HT-29 (cell line): ENCODE data around the gene C1orf105. TPM values are rescaled to one million over a fixed set of nuclear protein-coding genes. Genes with fewer than 3 reads are reported as not detected.
"Not testable (repeated sequence)": the region's sequence is repeated elsewhere in the genome, so short reads cannot be mapped to it uniquely, and the experiment has no call there.

Experiments
- DNase-seq: peaks from one replicate; pipeline ENCODE4 v3.0.0-alpha.2; 2015; ENCODE audit warnings: low spot score
- total RNA-seq: library from RNA; depleted of rRNA; stranded (reverse); fragments of >200 nt; shearing (Covaris generic); gene quantifications from 2 replicates; pipeline ENCODE4 v1.2.3, GENCODE V29; 2014

The C1orf105 gene
- total RNA-seq, 1 experiment from 2014 or later, result not detected

DNA sequence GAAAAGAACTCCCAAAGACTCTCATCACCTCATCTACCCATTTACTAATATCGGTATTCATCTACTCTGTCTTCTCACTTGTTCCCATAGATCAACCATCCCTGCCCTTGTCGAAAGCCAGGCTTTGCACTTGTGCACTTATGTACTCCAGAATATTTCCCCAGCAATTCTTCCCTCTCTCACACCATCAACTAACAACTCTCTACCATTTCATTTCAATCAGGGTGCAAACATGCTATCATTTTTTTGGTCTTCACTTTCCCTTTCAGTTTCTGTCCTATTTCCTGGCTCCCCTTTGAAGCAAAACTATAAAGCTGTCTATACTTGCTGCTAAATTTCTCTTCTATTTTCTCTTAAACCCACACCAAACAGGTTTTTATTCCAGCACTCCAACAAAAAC, 6.7 kb downstream of the C1orf105 start:
- no peak for DNase-seq

DNA sequence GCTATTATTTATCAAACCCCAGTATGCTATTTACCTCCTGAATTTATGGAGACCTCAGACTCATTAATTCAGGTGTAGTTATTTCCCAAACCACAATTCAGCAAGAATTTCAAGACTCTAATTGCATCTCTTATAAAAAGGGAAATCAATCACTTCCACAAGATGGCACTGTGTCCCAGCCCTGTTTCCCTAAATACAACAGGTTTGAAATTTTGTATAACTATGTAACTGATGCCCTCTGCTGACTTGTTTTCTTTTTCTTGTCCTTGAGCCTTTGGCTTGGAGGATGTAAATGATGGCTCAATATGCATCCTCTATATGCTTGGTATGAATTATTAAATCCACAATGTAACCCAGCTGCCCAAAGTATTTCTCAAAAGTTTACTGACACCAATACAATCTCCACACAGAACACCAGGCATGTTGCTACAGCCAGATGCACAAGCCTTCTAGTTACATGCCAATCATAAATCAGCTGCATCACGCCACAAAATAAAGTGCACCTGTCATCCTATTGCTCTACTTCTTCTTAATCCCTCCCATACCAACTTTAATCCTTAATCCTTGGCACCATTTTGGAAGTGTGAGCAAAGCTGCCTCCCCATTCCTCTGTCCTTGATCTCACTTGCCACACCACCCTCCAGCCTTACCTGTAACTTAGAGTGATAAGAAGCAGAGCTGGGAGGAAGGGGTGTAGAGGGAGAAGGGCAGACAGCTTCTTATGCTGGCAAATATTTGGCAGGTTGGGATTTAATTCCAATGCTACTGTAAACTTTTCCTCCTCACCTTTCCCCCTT, 9.0 kb downstream of the C1orf105 start:
- peak; percentile 95 for DNase-seq

DNA sequence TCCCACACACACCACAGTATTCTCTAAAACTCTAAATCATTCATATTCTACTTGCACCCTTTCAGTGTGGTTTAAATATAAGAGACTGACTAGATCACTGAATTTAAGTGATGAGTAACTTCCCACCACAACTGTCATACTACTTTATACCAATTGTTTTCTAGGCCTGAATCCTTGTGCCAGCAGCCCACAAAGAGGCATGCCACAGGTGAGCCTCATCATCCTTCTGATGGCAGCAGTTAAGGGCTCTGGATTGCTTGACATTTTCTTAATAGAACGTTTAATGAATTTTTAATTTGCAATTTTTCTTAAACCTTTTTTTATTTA, 9.6 kb downstream of the C1orf105 start:
- DNase-seq, result no peak

- DNase-seq, result no peak
Measured at GRCh38 chr1:172431204-172431603, 10.7 kb downstream of the C1orf105 start.

DNA sequence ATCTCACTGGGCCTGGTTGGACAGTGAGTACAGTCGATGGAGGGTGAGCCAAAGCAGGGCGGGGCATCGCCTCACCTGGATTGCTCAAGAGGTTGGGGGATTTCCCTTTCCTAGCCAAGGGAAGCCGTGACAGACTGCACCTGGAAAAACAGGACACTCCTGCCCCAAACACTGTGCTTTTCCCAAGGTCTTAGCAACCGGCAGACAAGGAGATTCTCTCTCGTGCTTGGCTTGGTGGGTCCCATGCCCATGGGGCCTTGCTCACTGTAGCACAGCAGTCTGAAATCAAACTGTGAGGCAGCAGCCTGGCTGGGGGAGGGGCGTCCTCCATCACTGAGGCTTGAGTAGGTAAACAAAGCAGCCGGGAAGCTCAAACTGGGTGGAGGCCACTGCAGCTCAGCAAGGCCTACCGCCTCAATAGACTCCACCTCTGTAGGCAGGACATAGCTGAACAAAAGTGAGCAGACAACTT, 11.3 kb downstream of the C1orf105 start:
- DNase-seq, result peak; percentile 81

DNA sequence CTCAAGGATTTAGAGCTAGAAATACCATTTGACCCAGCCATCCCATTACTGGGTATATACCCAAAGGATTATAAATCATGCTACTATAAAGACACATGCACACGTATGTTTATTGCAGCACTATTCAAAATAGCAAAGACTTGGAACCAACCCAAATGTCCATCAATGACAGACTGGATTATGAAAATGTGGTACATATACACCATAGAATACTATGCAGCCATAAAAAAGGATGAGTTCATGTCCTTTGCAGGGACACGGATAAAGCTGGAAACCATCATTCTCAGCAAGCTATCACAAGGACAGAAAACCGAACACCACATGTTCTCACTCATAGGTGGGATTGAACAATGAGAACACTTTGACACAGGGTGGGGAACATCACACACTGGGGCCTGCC, 16.7 kb downstream of the C1orf105 start:
- DNase-seq, result not testable (repeated sequence)

DNA sequence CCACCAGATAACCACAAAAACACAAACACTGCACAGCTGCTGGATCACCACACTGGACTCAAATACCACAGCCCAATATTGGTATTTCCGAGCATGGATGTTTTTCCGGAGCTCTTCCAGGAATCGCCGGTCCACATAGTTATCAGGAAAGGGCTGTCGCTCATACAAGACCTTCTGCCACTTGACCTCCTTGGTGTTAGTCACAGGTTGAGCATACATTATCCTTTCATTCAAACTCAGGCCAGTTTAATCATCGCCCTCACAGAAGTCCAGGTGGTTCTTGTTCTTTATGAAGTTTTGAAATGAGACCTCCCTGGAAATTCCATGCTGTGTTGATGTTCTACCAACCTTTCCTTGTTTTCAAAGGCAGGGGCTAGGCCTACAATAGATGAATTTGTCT, 21.9 kb downstream of the C1orf105 start:
- DNase-seq, result no peak

- DNase-seq, result no peak
Measured at GRCh38 chr1:172442843-172443565, 22.5 kb downstream of the C1orf105 start.

GRCh38 chr1:172443666-172444453, 23.4 kb downstream of the C1orf105 start, which contains the start of gene PIGC:
PIGC (minus strand) TSS chr1:172444069; CDS start chr1:172442622, 1,447 bp downstream.
- DNase-seq, result peak; percentile 93

DNA sequence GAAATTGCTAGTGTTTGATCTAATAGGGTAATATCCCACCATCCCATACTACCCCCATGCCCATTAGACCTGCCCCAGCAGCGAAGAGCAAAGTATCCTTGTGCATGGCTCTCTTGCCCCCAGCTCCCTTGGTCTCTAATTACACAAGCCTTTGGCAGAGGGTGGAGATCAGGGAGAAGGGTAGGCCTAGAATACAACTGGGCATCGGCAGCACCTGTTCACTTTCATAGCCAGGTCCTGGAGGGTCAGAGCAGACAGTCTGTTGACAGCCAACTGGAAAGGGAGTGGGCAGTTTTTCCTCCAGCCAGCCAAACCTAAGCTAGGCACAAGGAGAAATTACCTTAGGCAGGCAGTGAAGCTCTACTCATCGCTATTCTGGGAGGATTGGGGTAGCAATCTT, 26.1 kb downstream of the C1orf105 start:
- no peak for DNase-seq

DNA sequence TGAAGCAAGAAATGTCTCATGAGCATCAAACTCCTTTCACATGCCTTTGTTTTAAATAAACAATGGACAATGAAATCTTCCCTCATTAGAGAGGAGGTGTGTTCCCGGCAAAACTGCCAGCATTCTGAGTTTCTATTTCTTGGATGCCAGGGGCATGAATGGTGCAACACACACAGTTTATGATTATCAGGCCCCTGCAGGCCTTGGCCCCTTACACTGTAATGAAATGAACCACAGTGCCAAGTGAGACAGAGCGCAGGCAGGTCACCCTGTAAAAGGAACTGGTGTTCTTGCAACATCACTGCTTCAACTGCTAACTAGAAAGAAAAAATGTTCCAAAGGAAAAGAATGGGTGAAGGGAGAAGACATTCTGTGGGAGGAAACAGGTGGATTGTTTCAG, 27.2 kb downstream of the C1orf105 start:
- no peak for DNase-seq

DNA sequence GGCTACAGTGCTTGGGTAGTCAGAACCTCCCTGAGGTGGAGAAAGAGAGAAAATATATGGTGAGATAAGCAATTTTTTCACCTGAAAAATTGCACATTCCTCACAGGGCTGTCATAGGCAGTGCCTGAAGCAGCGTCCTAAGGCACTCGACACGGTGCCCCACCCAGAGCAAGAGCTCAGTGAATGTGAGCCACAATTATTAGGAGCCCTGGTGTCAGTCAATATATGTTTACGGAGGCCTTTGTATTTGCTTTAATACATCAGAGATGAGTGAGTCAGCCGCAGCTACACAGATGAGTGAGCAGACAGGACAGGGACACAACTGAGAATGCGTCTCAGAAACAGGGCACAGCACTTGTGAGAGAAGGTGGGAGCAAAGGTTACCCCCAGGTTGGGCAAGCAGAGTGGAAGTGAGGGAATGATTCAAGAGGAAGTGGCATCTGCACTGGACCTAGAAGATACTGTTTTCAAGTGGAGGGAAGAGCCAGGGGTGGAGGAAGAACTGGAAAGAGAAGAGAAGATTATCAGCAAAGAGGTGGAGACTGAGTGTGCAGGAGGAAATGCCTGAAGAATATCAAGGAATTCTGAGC, 28.6 kb downstream of the C1orf105 start:
- DNase-seq, result peak; percentile 88

DNA sequence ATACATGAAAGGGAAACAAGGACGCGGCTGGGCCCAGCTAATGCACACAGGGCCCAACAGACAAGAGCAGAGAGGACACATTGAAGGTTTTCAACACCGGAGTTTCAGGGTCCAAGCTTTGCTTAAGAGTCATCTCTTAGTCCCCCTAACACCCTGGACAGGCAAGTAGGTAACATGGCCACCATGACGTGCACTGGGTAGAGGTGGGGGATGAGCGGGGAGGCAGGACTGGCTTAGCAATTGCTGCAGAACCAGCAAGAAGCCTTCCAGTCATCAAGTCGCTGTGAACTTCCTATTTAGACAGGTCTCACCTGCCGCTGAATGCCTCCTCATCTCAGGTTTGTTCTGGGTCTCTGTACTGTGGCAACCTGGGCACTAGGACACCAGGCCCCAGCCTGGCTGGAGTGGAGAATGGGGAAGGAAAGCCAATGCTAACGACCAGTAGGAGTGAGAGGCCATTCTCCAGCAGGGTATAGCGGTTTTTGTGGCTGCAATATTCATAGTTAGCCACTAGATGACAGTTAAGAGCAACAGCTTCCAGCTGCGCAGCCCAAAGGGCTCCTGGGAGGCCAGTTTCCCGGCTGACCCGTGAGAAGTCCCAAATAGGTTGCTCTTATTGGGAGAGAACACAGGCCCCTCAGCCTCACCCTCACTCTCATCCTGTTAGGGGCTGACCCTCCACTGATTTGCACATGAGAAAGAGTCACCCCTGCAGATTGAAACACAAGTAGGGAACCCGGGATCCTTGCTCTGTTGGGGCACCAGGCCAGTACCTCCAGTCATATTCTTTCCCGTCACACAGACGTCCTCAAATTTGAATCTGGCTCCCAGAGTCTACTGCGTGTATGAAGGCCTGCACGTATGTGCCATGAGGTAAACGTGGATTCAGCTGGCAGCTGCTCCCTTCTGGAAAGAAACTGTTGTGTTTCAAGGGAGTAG, 29.4 kb downstream of the C1orf105 start:
- peak; percentile 92 for DNase-seq

DNA sequence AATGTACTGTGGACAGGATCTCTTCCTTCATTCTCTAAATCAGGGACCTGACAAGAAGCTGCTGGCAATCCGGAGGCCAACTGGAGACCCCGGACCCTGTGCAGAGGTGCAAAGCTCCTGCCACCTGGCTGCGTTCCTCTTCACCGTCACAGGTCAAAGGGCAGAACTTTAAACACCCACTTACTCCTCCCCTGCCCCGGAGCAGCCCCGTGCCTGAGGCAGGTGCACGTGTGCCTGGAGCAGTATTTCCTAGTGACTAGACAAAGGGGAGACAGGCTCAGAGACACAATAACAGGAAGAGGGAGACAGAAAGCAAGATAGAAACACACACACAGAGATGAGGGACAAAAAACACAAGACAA, 30.0 kb downstream of the C1orf105 start:
- DNase-seq, result no peak

- DNase-seq, result peak; percentile 90
Measured at GRCh38 chr1:172451002-172451443, 30.5 kb downstream of the C1orf105 start.

DNA sequence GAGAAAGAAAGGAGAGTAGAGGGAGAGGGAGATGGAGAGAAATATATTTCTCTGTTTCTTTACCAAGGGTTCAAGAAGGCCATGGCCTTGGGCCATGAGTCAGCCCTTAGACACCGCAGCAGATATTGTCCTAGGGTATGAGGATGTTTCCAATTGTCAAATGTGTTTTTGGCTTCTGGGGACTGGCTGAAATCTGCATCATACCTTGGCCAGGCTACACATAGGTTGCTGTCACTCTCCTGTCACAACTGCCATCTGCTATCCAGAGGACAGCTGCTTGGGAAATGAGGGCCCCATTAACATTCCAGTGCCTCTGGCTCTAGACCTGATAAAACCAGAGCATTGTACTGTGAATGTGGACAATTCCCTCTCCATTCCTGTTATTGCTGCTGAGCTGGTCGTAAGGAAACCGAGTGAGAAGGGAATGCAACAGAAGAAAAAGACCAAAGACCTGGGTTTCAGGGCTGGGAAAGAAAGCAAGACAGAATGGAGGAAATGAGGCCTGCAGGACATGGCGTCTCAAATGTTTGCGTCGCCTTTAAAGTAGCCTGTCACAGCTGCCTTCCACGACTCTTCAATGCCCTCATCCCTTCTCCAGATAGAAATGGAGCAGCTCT, 32.2 kb downstream of the C1orf105 start:
- no peak for DNase-seq

GRCh38 chr1:172453153-172453545, 32.7 kb downstream of the C1orf105 start:
- no peak for DNase-seq

- no peak for DNase-seq
Measured at GRCh38 chr1:172453607-172454006, 33.1 kb downstream of the C1orf105 start.

DNA sequence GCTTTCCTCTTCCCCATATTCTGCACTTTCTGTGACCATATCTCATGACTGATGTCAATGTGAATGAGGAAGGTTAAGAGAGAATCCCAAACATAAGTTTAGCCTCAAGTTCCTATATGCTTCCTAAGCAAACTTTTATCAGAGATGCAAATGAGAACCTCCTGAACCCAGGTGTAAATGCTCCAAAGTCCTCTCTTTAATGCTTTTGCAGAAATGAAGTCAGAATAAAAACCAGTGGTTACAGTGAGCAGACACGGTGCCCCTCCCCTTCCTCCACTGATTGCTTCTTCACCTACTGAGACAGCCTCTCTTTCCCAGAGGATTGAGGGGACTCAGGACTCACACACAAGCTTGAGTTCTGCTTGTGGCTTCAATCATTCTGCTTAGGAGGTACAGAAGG, 35.0 kb downstream of the C1orf105 start:
- DNase-seq, result no peak

- DNase-seq, result no peak
Measured at GRCh38 chr1:172456344-172456769, 35.9 kb downstream of the C1orf105 start.
